Muscle of back (tissue), 11 donors: ENCODE data around the gene FAM117A. TPM values are rescaled to one million over a fixed set of nuclear protein-coding genes. Genes with fewer than 3 reads are reported as not detected.
A peak's percentile ranks its signal among the peaks of the same experiment; 100 is the strongest.
"Not testable (repeated sequence)": the region's sequence is repeated elsewhere in the genome, so short reads cannot be mapped to it uniquely, and the experiment has no call there.

Experiments
- DNase-seq, 3 donors: peaks; one replicate each; pipeline versions ENCODE4 v3.0.0 to v3.0.0-alpha.2; 2013
- polyA plus RNA-seq, 10 donors: library from polyadenylated mRNA; unstranded; fragments of 120-200 nt; gene quantifications; one replicate each; pipeline ENCODE4 v1.2.1, GENCODE V29; 2013; ENCODE audit not compliant: insufficient read length in 10 of 10

The FAM117A gene
- polyA plus RNA-seq, 10 donors: 12.7 to 25.1 (median 18.0) TPM

DNA sequence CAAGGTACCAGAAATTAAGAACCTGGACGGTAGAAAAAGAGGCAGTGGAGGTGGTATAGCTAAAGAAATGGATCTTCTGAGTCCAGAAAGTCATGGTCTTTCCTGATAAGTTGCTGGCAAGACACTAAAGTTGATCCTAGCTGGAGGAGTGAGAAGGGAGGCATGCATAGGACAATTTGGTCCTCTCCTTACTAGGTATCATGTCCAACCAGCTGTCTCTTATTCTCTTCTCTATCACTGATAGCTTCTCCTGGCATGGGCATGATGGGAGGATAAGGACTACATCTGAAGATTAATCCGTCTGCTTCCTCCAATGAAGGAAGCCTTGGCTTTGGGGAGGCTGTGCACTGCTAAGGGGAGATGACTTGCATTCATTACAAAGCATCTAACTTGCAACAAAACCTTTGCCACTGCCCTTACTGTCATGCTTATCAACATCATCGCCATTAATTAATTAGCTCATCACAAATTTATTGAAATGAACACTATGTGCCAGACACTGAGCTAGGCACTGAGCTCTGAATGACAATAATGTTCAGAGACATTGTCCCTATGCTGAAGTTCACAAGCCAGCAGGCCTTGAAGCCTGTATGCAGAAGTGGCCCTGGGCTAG lies 3.1 kb upstream of the FAM117A start:
- DNase-seq: no peak

DNA sequence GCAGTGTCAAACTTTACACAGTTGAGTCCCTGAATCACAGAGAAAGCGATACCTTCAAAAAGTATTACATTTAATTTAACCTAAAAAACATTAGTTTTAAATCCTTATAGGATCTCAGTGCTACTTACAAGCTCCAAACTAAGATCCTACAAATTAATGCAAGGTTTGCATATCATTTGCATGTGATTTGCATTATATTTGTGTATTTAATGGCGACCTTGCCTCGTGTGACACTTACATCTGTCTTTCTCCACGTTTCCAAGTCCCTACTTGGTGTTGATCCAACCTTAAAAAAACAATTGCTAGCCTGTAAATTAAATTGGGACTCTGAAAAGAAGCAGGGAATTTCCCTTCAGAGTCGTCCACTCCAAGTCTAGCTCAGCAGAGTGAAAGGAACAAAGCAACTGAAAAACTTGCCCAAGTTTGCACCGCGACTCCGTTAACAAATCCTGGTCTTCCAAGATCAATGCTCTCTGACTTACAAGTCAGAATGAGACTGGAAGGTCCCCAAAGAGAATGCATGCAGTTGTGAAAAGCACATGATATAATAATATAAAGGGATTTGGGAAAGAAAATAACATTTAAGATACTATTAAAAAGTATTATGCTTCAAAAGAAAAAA lies 739 bp upstream of the FAM117A start:
- no peak for DNase-seq

DNA sequence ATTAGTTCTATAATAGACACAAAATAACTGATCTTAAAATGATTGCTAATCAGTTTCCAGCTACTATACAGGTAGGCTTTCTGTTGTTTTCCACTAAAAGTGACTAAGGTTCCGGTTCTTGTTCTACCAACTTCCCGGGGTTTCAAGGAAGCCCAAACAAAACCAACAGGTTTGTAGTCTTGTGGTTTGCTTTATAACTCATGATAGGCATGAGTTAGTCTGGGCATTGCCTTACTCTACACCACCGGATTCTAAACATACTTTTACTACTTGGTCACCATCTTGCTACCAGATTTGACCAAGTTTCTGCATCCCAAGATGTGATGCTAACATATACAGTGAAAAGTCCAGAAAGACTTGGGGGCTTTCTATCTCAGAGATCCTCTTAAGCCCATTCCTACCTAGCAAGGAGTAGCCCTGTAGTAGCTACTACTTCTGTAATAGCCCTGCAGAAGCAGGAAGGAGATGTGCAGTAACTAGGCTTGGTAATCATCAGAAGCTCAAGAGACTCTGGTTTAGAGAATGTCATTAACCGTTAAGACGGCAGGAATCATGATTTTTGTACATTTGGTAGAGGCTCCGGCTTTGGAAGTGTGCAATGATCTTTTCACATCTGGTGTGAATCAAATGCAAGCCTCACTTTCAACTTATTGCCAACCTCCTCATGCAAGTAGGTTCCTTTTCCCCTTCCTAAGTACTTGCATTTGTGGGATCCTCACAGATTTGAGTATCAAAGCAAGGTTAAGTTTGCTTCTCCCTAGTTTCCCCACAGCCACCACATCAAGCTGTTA lies 1.6 kb downstream of the FAM117A start:
- no peak for DNase-seq

DNA sequence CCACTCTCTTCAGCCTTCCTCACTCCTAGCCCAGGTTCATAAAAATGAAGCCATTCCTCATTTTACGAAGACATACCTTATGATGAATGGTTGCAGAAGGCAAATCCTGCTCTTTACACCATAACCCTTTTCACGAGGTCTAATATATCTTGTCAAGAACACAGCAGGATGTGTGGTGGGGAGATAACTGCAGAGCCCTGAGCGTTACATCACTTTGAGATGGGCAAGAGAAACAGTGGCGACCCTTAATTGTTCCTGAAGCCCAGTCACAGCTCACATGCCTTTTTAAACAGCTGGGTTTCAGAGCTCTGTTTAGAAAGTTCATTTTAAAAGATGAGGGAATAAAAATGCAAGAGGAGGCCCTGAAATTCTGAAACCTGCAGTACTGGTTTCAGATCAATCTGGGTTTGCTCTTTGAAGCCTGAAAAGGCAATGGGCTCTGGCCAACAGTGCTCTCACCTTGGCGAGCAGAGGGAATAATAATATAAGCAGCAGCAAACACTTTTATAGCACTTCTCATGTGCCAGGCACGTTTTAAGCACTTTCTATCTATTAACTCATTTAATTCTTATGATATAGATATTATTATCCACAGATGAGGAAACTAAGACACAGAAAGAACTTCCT lies 2.9 kb downstream of the FAM117A start:
- no peak for DNase-seq

DNA sequence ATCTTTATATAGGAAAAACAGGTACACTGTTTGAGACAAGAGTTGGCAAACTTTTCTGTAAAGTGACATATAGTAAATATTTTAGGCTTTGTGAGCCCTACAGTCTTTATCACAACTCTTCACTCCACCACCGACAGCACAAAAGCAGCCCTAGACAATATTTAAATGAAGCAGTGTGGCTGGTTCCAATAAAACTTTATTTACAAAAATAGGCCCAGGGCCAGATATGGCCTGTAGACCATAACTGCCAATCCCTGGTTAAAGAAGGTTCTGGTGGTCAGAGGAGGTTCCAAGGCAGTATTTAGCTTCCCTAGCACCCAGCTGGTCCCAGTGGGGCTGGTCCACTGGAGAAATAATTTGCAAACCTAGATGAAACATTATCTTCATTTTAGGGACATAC lies 3.6 kb downstream of the FAM117A start:
- no peak for DNase-seq

DNA sequence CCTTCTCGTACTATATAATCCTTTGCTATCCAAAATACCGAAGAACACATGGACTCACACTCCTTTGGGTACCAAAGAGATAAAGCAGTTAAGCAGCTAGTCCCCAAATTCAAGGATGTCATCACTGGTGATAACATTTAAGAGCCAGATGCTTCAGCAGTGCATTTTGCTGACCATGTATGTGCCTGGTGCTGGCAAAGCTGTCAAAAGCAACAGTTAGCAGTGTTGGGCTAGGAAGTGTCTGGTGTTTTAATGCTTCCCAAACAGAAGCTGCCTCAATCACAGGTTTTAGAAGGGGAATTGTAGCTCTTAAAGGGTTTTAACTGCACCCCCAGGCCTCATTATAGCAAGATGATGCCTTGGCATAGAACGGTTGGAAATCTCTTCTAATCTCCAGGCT lies 4.7 kb downstream of the FAM117A start:
- no peak for DNase-seq

DNA sequence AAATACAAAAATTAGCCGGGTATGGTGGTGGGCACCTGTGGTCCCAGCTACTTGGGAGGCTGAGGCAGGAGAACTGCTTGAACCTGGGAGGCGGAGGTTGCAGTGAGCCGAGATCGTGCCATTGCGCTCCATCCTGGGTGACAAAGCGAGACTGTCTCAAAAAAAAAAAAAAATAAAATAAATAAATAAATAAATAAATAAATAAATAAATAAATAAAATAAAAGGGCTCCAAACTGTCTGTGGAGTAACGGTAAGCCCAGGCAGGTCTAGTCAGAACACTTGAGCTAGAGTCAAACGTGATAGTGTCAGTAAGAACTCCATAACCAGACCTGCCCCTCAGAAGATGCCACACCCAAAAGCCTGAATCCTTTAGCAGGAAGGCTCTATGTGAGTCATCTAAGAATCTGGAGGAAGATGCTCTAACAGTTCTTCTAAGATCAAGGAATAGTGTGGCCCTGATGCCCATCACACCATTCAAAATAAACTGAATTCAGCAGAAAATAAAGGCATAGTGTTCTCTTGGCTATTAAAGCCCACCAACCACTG lies 5.4 kb downstream of the FAM117A start:
- not testable (repeated sequence) for DNase-seq

DNA sequence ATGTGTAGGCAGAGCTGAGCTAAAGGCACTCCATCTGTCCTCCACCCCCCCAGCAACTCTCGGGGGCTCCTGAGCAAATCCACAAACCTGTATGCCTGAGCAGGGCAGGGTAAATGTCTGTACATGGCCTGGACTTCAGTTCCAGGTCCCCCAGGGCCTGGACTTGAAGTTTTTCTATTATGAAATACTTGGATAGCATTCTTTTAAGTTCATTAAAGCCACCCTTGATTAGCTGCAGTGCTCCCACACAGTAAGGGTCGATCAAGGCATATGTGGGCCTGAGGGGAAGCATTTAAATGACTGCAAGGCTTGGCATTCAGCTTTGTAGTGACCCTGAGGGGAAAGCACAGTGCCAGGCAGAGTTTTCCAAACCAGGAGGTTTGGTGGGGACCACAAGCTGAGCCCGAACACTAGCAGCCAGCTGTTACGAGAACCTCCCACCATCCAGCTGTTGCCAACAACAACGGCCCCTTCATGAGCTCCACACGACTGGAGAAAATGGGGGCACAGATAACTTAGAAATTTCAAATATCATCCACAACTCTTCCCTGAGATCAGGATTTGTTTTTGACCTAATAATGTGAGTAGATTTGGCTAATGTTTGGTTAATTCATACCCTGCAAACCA lies 6.7 kb downstream of the FAM117A start:
- DNase-seq: peak in 1 of 3 donors; percentile 38

DNA sequence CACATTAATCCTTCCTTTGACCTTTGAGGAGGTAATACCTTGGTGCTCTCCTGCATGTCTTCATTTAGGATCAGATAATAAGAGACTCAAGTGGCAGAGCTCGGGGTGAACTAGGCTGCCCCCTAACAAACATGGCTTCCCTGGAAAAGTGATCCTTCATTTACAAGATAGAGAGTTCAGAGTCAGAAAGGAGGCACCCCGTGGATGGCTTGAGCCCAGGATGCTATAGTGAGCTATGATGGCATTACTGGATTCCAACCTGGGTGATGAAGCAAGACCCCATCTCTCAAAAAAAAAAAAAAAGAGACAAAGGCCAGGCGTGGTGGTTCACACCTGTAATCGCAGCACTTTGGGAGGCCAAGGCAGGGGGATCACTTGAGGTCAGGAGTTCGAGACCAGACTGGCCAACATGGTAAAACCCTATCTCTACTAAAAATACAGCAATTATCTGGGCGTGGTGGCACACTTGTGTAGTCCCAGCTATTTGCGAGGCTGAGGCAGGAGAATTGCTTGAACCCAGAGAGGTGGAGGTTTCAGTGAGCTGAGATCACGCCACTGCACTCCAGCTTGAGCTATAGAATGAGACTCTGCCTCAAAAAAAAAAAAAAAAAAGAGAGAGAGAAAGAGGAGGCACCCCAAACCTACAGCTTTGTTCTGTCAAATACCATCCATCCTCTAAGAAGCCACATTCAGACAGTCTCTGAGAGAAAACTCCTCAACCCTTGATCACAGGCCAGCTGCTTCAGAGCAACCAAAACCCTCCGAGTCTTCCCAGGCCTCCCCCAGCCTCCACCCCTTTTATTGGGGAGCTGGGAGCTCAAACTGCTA lies 7.4 kb downstream of the FAM117A start:
- DNase-seq: peak in 1 of 3 donors; percentile 31

DNA sequence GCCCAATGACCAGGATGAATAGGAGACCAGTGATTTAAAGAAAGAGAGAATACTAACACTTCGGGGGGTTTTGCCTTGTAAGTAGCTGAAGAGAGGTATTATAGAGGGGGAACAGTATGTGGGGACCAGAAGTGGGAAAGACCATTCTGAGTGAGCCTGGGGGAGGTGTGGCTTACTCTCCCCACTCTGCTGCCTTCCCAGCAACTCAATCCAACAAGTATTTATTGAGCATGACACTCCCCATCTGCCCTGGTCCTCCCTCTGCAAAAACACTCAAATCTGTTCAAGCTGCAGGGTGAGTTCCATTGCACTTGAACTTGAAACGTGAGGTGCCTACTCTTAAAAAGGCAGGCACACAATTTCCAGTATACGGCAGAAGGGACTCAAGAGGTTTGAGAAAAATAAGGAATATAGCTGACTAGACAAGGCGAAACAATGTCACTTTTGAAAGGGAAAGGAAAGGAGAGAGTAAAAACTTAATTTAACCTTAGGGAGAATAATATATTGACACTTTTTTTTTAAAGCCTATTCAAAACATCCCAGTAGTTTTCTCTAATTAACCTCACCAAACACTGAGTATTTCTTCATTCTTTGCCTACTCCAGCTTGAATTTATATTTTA lies 8.2 kb downstream of the FAM117A start:
- no peak for DNase-seq

DNA sequence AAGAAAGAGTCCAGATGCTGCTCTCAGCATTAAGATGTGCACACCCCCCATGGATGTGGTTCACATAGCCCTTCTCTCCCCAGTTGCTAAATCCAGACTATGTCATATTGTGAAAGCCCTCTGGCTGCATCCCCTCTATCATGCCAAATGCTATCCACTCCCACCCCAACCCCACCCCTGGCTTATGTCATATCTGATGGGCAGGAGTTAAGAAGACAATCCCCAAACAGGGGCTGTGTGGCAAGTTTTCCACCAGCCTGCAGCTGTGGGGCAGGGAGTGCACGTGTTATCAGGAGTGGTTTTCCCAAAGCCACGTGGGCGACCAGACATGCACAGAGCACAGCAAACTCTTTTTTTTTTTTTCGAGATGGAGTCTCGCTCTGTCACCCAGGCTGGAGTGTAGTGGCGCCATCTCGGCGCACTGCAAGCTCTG lies 10.0 kb downstream of the FAM117A start:
- DNase-seq: no peak

DNA sequence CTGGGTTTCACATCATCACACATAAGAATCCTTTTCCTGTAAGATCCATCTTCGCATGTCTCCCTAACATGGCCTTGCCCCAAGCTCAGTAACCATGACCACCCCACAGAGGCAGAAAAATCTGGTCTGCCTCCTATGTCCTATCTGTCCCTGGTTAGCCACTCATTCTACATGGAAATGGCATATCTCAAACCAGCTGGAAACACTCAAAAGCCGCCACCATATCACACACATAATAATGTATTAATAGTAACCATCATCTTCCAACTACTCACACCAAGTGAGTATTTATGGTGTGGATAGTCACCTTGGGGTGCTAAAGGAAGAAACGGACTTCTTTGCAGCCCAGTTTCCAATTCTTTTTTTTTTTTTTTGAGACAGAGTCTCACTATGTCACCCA lies 11.4 kb downstream of the FAM117A start:
- DNase-seq: no peak

DNA sequence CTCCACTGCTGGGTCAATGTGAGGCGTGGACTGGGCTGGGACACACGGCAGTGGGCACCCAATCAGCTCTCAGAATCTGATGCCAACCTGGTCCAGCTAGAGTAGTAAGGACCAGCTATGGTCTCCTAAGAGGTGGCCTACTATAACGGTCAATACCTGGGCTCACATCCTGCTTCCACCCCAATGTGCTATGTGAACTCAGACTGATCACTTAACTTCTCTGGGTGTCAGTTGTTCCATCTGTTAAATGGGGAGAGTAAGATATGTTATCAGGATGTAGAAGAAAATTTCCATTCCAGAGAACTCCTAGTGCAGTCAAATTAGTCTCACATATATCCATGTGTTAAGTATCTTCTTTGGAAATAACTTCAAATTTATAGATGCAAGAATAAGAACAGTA lies 14.2 kb downstream of the FAM117A start:
- no peak for DNase-seq

DNA sequence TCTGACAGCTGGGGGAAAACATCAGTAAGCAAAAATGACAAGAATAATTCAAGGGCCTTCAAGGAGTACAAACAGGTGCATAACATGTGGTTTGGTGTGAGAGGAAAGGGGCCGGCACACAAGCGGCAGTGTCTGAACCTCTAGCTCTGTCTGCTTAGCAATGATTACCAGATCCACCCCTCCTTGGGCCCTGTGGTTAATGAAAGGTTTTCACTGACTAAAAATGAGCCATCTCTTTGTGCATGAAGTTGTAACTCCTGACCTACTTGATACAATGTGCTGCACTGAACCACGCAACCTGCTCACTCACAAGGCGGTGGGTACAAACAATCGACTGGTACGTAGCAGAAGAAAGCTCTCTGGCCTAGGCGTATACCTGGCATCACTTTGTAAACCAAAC lies 15.1 kb downstream of the FAM117A start:
- no peak for DNase-seq

DNA sequence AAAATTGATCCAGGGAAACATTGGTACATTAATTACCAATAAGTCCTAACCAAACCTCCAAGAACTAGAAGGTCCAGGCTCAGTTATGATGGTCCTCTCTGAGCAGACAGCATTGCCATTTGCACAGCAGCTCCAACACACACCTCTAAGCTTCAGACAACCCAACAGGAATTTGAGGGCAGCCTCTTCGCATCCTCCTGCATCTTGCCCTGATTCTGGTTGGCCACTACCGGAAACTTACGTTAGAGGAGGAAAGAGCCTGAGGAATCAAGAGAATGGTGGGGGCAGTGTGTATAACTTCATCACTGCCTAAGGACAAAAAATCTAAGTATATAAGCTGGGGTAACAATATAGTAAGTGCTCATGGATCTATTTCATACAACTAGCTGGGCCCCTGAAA lies 15.7 kb downstream of the FAM117A start:
- no peak for DNase-seq

DNA sequence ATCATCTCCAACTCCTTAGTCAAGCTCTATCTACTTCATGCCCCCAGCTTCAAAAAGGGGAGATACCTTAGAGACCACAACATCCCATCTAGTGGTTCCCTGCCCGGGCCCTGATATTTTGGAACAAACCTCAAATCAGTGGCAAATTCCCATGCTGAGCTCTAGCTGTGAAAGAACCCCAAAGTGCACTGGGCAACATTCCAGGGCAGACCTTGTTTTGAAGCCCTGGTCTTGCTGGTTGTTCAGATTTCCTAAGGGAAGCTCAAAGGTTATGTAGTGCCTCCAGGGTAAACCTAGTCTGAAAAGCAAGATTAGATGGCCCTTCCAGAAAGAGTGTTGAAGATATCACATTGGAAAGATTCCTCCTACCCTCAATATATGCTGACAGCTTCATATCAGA lies 16.3 kb downstream of the FAM117A start:
- no peak for DNase-seq

DNA sequence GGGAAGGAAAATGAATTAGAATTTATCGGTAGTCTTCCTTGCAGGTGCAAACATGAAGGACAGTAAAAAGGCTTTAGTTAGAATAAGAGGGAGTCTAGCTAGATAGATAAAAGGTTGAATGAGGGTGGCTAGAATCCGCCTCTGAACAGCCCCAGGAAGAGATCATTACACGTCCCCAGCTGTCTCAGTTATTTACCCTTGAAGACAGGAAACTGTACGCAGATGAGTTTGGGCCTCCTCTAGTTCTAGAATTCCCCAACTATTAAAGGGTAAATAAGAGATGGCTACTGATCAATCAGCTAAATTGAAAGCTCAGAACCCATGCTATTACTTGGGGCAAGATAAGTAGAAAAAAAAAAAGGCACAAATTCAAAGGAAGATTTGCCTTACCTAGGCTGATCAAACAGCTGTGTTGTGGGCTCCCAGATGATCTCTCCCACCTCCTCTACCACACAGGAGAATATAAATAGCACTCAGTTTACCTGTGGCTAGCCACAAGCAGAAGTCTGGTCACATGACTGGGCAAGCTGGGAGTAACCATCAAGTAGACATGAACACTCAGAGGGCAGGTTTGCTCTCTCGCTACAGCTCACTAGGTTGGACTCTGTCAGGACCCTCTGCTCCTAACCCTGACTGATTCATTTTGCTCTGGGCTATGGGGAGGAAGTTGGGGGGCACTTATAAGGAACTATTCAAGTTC lies 17.0 kb downstream of the FAM117A start:
- no peak for DNase-seq

DNA sequence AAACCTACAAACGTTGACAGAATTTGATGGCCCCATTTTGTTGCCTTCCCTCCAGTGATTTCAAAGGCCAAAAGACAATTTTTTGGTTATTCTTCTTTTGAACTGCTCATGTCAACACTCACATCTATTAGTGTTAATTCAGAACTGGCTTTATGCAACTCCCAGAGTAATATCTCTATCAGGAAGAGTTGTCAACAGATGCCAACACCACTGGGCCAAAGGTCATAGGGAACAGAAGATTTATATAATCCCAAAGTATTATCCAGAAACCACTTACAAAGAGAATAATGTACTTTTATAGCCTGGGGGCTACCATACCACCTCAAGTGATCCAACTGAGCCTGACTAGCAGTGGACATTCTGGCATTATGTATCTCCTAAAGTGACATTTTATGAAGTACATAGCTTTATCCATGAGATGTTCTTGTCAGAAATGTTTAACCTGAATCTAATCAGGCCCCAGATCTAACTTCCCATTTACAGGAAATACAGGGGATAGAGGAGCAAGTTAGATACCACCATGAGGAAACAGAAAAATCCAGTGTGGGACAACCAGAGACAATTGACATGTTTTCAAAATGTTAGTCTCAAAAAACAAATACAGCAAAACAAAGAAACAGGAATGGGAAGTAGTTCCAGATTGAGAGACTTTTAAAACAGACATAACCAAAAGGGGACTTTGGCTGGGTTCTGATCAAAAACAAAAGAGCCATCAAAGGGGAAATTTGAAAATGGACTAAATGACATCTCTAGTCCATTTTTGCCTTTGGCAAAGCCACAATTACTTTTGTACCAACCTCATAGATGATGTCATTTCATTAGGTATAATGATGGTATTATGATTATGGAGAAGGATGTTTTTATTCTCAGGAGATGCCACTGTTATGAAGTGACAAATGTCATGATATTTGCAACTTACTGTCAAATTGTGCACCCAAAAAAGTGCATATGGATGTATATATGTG lies 18.5 kb downstream of the FAM117A start:
- no peak for DNase-seq
